ENCODE measurements around the gene DAB1. TPM values are rescaled to one million over a fixed set of nuclear protein-coding genes. Genes with fewer than 3 reads are reported as not detected.

DAB1 gene
- total RNA-seq, 1 experiment from 2014 or later, result not detected

DNA sequence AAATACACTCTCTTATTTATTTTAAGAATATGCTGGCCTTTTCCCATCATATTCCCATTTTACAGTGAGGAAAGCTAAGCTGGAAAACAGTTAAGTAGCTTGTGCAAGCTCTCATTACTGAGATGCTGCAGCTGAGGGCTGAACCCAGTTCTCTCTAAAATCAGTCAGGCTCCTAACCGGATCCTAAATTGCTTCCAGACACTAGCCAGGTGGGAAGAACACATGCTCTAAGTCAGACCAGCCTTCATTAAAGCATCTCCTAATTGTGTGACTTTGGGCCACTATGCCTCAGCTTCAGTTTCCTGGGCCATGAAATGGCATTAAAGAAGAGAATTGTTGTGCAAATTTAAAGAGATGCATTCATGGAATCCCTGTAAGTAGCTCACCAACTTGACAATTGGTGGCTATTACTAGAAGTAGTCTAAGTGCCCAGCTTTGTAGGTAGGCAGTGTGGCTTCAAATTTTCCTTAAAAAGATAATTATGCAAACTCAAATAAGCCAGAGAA lies 228.4 kb downstream of the DAB1 start:
- Histone ChIP-seq H3K4me2 (ENCODE audit: low read length) (no peak overlapping the region), H3K4me3 (replicated peaks in 1 of 2; ENCODE audit: low read depth in 1 of 2, low read length in 2 of 2) (no peak overlapping the region), H3K27ac (ENCODE audit: low read depth, low read length) (no peak overlapping the region), H3K9me3 (ENCODE audit: control insufficient read depth in 1 of 2, insufficient read depth in 1 of 2, low read depth in 1 of 2, low read length in 2 of 2) (no peaks in the 10 kb centered on the region), H4K20me1 (ENCODE audit: insufficient read depth) (no peaks in the 10 kb centered on the region), H3K27me3 (ENCODE audit: insufficient read depth, low read length) (no peaks in the 10 kb centered on the region), H3K9ac (ENCODE audit: low read length) (no peak overlapping the region), H3K4me1 (ENCODE audit: control insufficient read depth in 1 of 2, insufficient read depth in 2 of 2, low read length in 2 of 2) (no peaks in the 10 kb centered on the region), H2AFZ (ENCODE audit: low read depth, low read length, poor library complexity, severe bottlenecking) (no peak overlapping the region), H3K79me2 (ENCODE audit: insufficient read depth, low read length) (no peaks in the 10 kb centered on the region), H3K9me2 (ENCODE audit: insufficient read depth) (no peaks in the 10 kb centered on the region), H3K36me3 (ENCODE audit: control insufficient read depth in 1 of 2, insufficient read depth in 2 of 2, low read length in 2 of 2) (no peaks in the 10 kb centered on the region)
- DNase-seq (ENCODE audit: low read depth, low spot score), result no peak
- BruUV-seq (replicated peaks), result no TSS peak
- intact Hi-C loops (cut with micrococcal nuclease), result no loop called here
- no peak for ATAC-seq
- no peak for TF ChIP-seq EGR1 (IDR thresholded peaks at IDR 0.05; ENCODE audit: low read depth)
- ChIA-PET CTCF (no interaction called here), RAD21 (ENCODE audit: low non-redundant PET in 1 of 2, low total read pairs in 2 of 2, uncharacterized antibody in 2 of 2, unreplicated experiment in 2 of 2) (no interaction called here), POLR2A (no interaction called here)

DNA sequence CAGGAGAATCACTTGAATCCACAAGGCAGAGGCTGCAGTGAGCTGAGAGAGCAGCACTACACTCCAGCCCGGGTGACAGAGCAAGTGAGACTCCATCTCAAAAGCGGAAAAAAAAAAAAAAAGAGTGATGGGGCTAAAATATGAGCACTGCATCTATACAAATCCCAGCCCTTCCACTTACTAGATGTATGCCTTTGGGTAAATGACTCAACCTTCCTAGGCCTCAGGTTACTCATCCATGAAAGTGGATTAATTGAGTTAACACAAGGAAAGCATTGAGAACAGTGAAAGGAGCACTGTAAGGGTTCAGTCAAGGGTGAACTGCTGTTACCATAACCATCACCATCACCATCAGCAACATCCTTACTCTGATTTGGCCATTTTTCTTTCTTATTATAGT lies 231.6 kb downstream of the DAB1 start:
- ATAC-seq, result no peak
- RAD21 ChIA-PET (ENCODE audit: low non-redundant PET in 1 of 2, low total read pairs in 2 of 2, uncharacterized antibody in 2 of 2, unreplicated experiment in 2 of 2), result no interaction called here

More for the DNA sequence above, 231.6 kb downstream of the DAB1 start:
- H3K36me3 ChIP-seq (ENCODE audit: control insufficient read depth in 1 of 2, insufficient read depth in 2 of 2, low read length in 2 of 2), result no peaks in the 10 kb centered on the region
- DNase-seq (ENCODE audit: low read depth, low spot score), result no peak
- H3K4me2 ChIP-seq (ENCODE audit: low read length), result no peak overlapping the region
- ChIA-PET POLR2A (no interaction called here), CTCF (no interaction called here)
- H4K20me1 ChIP-seq (ENCODE audit: insufficient read depth), result no peaks in the 10 kb centered on the region
- no peaks in the 10 kb centered on the region for H3K79me2 ChIP-seq (ENCODE audit: insufficient read depth, low read length)
- H2AFZ ChIP-seq (ENCODE audit: low read depth, low read length, poor library complexity, severe bottlenecking), result no peak overlapping the region
- H3K9me3 ChIP-seq (ENCODE audit: control insufficient read depth in 1 of 2, insufficient read depth in 1 of 2, low read depth in 1 of 2, low read length in 2 of 2), result no peaks in the 10 kb centered on the region
- no peak overlapping the region for H3K4me3 ChIP-seq (replicated peaks in 1 of 2; ENCODE audit: low read depth in 1 of 2, low read length in 2 of 2)
- BruUV-seq (replicated peaks), result no TSS peak
- no peak overlapping the region for H3K9ac ChIP-seq (ENCODE audit: low read length)
- H3K27ac ChIP-seq (ENCODE audit: low read depth, low read length), result no peak overlapping the region
- intact Hi-C loops (cut with micrococcal nuclease), result no loop called here
- no peaks in the 10 kb centered on the region for H3K27me3 ChIP-seq (ENCODE audit: insufficient read depth, low read length)
- TF ChIP-seq FOSL1 (IDR thresholded peaks at IDR 0.05; ENCODE audit: low read depth) (no peak), ELF1 (IDR thresholded peaks at IDR 0.05; ENCODE audit: borderline replicate concordance, low read depth) (no peak), CBX3 (IDR thresholded peaks at IDR 0.05; ENCODE audit: low read depth) (no peak), JUND (IDR thresholded peaks at IDR 0.05) (no peak), POLR2AphosphoS5 (IDR thresholded peaks at IDR 0.05; ENCODE audit: low read depth, low read length) (no peak), EGR1 (IDR thresholded peaks at IDR 0.05; ENCODE audit: low read depth) (no peak), TCF7L2 (IDR thresholded peaks at IDR 0.05; ENCODE audit: borderline replicate concordance, extremely low read depth, insufficient read depth, insufficient read length) (no peak), ZNF274 (IDR thresholded peaks at IDR 0.05; ENCODE audit: low read depth, low read length) (no peak), SRF (IDR thresholded peaks at IDR 0.05; ENCODE audit: low read depth) (no peak), ZFX (IDR thresholded peaks at IDR 0.05) (no peak), POLR2A (IDR thresholded peaks at IDR 0.05; ENCODE audit: borderline replicate concordance, extremely low read depth, insufficient read depth, insufficient read length) (no peak), CEBPB (IDR thresholded peaks at IDR 0.05; ENCODE audit: low read depth) (no peak), SIN3A (IDR thresholded peaks at IDR 0.05; ENCODE audit: low read depth) (no peak), EZH2phosphoT487 (IDR thresholded peaks at IDR 0.05; ENCODE audit: borderline replicate concordance) (no peak), ZBTB33 (IDR thresholded peaks at IDR 0.05; ENCODE audit: extremely low read depth, insufficient replicate concordance, low read length) (no peak), SP1 (IDR thresholded peaks at IDR 0.05; ENCODE audit: low read depth) (no peak)
- TF ChIP-seq, protein P1, sequence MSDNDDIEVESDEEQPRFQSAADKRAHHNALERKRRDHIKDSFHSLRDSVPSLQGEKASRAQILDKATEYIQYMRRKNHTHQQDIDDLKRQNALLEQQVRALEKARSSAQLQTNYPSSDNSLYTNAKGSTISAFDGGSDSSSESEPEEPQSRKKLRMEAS (IDR thresholded peaks at IDR 0.05), result no peak
- TF ChIP-seq, protein P2, sequence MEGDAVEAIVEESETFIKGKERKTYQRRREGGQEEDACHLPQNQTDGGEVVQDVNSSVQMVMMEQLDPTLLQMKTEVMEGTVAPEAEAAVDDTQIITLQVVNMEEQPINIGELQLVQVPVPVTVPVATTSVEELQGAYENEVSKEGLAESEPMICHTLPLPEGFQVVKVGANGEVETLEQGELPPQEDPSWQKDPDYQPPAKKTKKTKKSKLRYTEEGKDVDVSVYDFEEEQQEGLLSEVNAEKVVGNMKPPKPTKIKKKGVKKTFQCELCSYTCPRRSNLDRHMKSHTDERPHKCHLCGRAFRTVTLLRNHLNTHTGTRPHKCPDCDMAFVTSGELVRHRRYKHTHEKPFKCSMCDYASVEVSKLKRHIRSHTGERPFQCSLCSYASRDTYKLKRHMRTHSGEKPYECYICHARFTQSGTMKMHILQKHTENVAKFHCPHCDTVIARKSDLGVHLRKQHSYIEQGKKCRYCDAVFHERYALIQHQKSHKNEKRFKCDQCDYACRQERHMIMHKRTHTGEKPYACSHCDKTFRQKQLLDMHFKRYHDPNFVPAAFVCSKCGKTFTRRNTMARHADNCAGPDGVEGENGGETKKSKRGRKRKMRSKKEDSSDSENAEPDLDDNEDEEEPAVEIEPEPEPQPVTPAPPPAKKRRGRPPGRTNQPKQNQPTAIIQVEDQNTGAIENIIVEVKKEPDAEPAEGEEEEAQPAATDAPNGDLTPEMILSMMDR (IDR thresholded peaks at IDR 0.05 in 2 of 3, conservative IDR thresholded peaks at IDR 0.05 in 1 of 3; ENCODE audit: borderline replicate concordance in 1 of 3, insufficient read depth in 1 of 3, low read depth in 2 of 3, low read length in 2 of 3), result no peak
- TF ChIP-seq, protein P3, sequence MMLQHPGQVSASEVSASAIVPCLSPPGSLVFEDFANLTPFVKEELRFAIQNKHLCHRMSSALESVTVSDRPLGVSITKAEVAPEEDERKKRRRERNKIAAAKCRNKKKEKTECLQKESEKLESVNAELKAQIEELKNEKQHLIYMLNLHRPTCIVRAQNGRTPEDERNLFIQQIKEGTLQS (IDR thresholded peaks at IDR 0.05), result no peak
- H3K4me1 ChIP-seq (ENCODE audit: control insufficient read depth in 1 of 2, insufficient read depth in 2 of 2, low read length in 2 of 2), result no peaks in the 10 kb centered on the region
- no peaks in the 10 kb centered on the region for H3K9me2 ChIP-seq (ENCODE audit: insufficient read depth)

Measured in HCT116 (cell line).